Lung microvascular endothelial cell (primary cell): ENCODE results near the gene ERCC3. TPM values are rescaled to one million over a fixed set of nuclear protein-coding genes. Genes with fewer than 3 reads are reported as not detected.
"Not testable (repeated sequence)": the region's sequence is repeated elsewhere in the genome, so short reads cannot be mapped to it uniquely, and the experiment has no call there.

Experiments
- DNase-seq, 2 donors: peaks; one replicate each; pipeline versions ENCODE4 v3.0.0 to v3.0.0-alpha.2; 2010; ENCODE audit warnings: low read depth in 2 of 2
- total RNA-seq: library from RNA; depleted of rRNA; stranded (reverse); fragments of >200 nt; gene quantifications from 2 replicates; pipeline ENCODE4 v1.2.1, GENCODE V29; 2014

Gene ERCC3
- total RNA-seq, 1 donor from 2014 or later = 28.8 TPM

GRCh38 chr2:127279781-127280180, 14.2 kb downstream of the ERCC3 start:
- no peak for DNase-seq

GRCh38 chr2:127278959-127279358, 15.0 kb downstream of the ERCC3 start:
- DNase-seq = no peak

GRCh38 chr2:127277028-127277427, 16.9 kb downstream of the ERCC3 start:
- DNase-seq = peak in 1 of 2 donors; percentile 10

GRCh38 chr2:127275789-127276188, 18.2 kb downstream of the ERCC3 start:
- DNase-seq = no peak

GRCh38 chr2:127275356-127275755, 18.6 kb downstream of the ERCC3 start:
- no peak for DNase-seq

GRCh38 chr2:127270663-127271062, 23.3 kb downstream of the ERCC3 start:
- DNase-seq = no peak

- peak in 1 of 2 donors; percentile 68 for DNase-seq
Measured at GRCh38 chr2:127261804-127262406, 32.0 kb downstream of the ERCC3 start.

GRCh38 chr2:127259355-127259754, 34.6 kb downstream of the ERCC3 start:
- no peak for DNase-seq

GRCh38 chr2:127256866-127257265, 37.1 kb downstream of the ERCC3 start:
- DNase-seq = no peak

- DNase-seq = no peak
Measured at GRCh38 chr2:127256381-127256780, 37.6 kb downstream of the ERCC3 start.

- no peak for DNase-seq
Measured at GRCh38 chr2:127255721-127256120, 38.2 kb downstream of the ERCC3 start.

GRCh38 chr2:127255146-127255545, 38.8 kb downstream of the ERCC3 start:
- DNase-seq = no peak

GRCh38 chr2:127254386-127254981, 39.5 kb downstream of the ERCC3 start:
- no peak for DNase-seq

GRCh38 chr2:127241184-127241583, 52.8 kb downstream of the ERCC3 start:
- DNase-seq = peak in 1 of 2 donors; percentile 15

- DNase-seq = no peak
Measured at GRCh38 chr2:127239395-127239794, 54.5 kb downstream of the ERCC3 start.

- not testable (repeated sequence) for DNase-seq
Measured at GRCh38 chr2:127237768-127238167, 56.2 kb downstream of the ERCC3 start.

GRCh38 chr2:127235082-127235702, 58.8 kb downstream of the ERCC3 start:
- no peak for DNase-seq

GRCh38 chr2:127233710-127234109, 60.2 kb downstream of the ERCC3 start:
- DNase-seq = no peak

GRCh38 chr2:127231130-127231865, 62.6 kb downstream of the ERCC3 start:
- DNase-seq = no peak

GRCh38 chr2:127229555-127229954, 64.4 kb downstream of the ERCC3 start:
- no peak for DNase-seq

GRCh38 chr2:127228102-127228501, 65.8 kb downstream of the ERCC3 start:
- DNase-seq = peak in 1 of 2 donors; percentile 47

GRCh38 chr2:127227264-127227660, 66.7 kb downstream of the ERCC3 start:
- DNase-seq = not testable (repeated sequence)
